ENCODE measurements around the gene IMP3.

- no peak for TF ChIP-seq POLR2A (IDR thresholded peaks at IDR 0.05)
- TF ChIP-seq, protein P1, sequence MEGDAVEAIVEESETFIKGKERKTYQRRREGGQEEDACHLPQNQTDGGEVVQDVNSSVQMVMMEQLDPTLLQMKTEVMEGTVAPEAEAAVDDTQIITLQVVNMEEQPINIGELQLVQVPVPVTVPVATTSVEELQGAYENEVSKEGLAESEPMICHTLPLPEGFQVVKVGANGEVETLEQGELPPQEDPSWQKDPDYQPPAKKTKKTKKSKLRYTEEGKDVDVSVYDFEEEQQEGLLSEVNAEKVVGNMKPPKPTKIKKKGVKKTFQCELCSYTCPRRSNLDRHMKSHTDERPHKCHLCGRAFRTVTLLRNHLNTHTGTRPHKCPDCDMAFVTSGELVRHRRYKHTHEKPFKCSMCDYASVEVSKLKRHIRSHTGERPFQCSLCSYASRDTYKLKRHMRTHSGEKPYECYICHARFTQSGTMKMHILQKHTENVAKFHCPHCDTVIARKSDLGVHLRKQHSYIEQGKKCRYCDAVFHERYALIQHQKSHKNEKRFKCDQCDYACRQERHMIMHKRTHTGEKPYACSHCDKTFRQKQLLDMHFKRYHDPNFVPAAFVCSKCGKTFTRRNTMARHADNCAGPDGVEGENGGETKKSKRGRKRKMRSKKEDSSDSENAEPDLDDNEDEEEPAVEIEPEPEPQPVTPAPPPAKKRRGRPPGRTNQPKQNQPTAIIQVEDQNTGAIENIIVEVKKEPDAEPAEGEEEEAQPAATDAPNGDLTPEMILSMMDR (IDR thresholded peaks at IDR 0.05) = no peak
Observed at GRCh38 chr15:75637245-75638009, 2.6 kb downstream of the IMP3 start.

Data from uterus (tissue), 2 donors.